Loucy (cell line): Measurements from ENCODE around the gene TRPM5.

Source experiments
- EZH2phosphoT487 ChIP-seq: fragments of 200-600 bp; IDR thresholded peaks from 2 replicates; pipeline ENCODE4 v1.6.1; 2018; ENCODE audit warnings: antibody characterized with exemption, mild to moderate bottlenecking, moderate library complexity, borderline replicate concordance
- TF ChIP-seq, protein P1 (sequence below): fragments of 200-600 bp; sonication (generic); conservative IDR thresholded peaks from 2 replicates; pipeline ENCODE4 v1.5.1; 2014; ENCODE audit warnings: mild to moderate bottlenecking, antibody characterized with exemption, low read length

- TF ChIP-seq, protein P1, sequence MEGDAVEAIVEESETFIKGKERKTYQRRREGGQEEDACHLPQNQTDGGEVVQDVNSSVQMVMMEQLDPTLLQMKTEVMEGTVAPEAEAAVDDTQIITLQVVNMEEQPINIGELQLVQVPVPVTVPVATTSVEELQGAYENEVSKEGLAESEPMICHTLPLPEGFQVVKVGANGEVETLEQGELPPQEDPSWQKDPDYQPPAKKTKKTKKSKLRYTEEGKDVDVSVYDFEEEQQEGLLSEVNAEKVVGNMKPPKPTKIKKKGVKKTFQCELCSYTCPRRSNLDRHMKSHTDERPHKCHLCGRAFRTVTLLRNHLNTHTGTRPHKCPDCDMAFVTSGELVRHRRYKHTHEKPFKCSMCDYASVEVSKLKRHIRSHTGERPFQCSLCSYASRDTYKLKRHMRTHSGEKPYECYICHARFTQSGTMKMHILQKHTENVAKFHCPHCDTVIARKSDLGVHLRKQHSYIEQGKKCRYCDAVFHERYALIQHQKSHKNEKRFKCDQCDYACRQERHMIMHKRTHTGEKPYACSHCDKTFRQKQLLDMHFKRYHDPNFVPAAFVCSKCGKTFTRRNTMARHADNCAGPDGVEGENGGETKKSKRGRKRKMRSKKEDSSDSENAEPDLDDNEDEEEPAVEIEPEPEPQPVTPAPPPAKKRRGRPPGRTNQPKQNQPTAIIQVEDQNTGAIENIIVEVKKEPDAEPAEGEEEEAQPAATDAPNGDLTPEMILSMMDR: no peak
- TF ChIP-seq EZH2phosphoT487: no peak
These were observed 6.8 kb downstream of the TRPM5 start for GRCh38 chr11:2437516-2437915.
